Measurements from ENCODE around the gene RARA. TPM values are rescaled to one million over a fixed set of nuclear protein-coding genes. Genes with fewer than 3 reads are reported as not detected.
A peak's percentile ranks its signal among the peaks of the same experiment; 100 is the strongest.

Gene RARA
- total RNA-seq, 1 donor from 2014 or later: 39.4 TPM

GRCh38 chr17:40327735-40328385 lies 18.9 kb downstream of the RARA start:
- DNase-seq (ENCODE audit: low spot score): no peak

DNA sequence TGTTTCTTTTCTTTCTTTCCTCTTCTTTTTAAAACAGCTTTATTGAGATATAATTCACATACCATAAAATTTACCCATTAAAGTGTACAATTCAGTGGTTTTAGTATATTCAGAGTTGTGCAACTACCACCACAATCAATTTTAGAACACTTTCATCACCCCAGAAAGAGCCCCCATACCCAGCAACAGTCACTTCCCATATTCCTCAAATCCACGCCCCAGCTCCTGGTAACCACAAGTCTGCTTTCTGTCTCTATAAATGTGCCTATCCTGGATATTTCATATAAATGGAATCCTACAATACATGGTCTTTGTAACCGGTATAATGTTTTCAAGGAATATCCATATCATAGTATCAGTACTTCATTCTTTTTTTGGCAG lies 19.4 kb downstream of the RARA start:
- no peak for DNase-seq (ENCODE audit: low spot score)

DNA sequence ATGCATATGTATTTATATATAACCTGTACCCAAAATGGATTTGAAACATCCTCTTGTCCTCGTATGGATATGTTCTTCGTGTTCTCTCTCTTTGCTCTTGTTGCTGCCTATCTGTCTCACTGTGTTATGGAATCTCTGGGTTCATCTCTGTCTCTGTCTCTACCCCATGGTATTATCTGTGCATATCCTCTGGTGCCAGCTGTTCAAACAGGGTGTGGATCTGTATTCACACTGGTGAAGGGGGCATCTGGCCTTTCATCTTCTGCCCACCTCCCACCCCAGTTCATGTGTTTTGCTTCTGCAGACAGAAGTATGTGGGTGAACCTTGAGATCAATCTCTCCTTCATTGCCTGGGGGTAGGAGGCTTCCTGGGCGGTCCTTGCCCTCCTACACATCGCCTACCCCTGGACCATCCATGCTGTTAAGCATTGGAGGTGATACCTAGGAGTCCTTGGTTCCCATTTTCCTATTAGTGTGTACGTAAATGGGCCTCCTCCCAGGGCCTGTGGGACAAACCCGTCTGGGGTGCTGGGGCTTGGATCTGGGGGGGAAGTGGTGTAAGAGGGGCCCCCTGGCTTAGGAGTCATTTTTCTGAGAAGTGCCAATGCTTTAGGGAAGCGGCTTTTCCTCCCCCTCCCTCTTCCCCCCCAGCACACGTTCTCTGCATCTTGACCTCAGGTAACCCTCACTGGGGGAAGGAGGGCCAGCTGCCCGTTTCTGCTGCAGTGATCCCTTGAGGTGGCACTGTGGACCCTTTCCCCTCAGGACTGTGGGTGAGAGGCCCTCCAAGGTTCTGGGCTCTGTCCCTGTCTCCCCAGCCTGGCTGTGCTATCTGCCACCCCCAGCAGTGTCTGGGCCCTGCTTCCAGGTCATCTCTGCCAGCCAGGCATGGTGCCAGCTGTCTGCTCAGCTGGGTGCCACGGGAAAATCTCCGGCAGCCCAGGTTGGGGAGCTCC lies 21.1 kb downstream of the RARA start:
- no peak for DNase-seq (ENCODE audit: low spot score)

- DNase-seq (ENCODE audit: low spot score): no peak
Observed at GRCh38 chr17:40330850-40331470, 22.0 kb downstream of the RARA start.

GRCh38 chr17:40331743-40332641 lies 23.0 kb downstream of the RARA start:
- DNase-seq (ENCODE audit: low spot score): peak; percentile 65

- DNase-seq (ENCODE audit: low spot score): no peak
Observed at GRCh38 chr17:40333781-40334448, 24.9 kb downstream of the RARA start.

DNA sequence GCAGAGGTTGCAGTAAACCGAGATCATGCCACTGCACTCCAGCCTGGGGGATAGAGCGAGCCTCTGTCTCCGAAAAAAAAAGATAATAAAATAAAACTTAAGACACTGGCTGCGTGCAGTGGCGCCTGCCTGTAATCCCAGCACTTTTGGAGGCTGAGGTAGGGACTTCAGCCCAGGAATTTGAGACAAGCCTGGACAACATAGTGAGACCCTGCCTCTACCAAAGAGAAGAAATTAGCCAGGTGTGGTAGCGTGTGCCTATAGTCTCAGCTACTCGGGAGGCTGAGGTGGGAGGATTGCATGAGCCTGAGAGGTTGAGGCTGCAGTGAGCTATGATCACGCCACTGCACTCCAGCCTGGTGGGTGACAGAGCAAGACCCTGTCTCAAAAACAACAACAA lies 26.6 kb downstream of the RARA start:
- no peak for DNase-seq (ENCODE audit: low spot score)

DNA sequence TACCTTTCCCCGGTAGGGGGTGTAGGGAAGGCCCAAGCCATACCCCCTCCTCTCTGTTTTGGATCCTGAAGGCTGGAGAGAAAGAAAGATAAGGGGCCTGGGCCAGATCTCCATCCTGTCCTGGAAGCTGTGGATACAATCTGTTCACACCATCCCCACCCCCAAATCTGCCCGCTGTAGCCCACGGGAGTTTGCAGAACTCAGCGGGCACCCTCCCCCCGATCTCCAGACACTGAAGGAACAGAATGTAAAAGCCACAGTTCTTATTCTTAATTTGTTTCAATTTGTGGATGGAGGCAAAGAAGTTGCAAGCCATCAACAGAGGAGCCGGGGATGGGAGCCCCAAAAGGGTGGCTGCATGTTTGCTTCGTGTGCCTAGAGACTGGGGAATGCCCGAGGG lies 28.4 kb downstream of the RARA start:
- no peak for DNase-seq (ENCODE audit: low spot score)

DNA sequence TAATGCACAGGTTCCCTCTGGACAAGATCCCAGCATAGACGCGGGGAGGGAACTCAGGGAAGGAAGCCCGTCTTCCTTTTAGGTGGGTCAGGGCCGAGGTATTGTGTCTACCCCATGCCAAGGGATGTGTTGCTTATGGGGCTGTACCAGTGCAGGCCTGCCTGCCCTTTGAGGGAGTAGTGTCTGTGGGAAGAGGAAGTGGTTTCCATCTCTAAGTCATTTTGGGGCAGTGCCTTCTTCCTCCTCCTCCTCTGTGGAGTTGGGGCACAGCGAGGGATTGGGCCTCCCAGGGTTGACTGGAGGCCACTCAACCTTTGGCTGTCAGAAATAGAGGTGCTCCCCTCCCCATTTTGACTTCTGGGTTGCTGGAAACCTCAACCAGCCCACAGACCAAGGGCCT lies 29.1 kb downstream of the RARA start:
- no peak for DNase-seq (ENCODE audit: low spot score)

DNA sequence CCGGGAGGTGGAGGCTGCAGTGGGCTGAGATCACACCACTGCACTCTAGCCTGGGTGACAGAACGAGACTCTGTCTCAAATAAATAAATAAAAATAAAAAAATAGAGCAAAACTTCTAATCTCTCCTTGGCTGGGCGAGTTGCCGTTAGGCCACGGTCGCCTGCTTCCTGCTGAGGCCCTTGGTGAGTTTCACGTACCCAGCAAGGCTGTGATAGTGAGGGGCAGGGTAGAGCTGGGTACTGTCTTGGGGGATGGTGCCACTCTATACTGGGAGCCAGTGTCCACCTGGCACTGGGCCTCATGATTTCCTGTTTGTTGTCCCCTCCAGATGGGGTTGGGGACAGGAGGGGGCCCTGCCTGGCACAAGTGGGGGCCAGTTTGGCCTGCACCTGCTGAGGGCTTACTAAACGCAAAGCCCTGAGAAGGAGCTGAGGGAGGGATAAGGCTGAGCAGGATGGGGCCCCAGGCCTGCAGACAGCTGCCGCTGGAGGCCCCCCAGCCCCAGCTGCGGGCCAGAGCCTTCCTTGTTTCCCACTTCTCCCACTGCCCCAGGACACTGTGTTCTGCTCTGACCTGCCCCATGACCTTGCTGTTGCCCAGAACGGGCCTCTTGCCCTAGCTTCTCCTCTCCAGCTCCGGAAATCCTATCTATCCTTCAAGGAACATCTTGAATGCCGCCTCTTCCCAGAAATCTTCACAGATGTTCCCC lies 30.1 kb downstream of the RARA start:
- no peak for DNase-seq (ENCODE audit: low spot score)

DNA sequence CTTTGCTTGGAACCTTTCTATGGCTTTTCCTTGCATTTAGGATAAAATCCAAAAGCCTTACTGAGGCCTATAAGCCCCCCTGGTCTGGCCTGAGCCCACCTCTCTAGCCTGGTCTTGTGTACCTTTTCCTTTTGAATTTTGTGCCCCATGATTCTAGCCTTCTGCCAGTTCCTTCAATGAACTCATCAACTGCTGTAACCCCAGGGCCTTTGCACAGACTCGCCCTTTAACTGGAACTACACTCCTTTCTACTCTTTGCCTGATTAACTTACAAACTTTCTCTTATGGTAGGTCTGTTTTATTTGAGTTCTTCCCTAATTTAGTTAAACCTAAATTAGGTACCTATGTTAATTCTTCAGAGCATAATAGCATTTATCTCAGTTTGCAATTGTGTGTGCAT lies 31.3 kb downstream of the RARA start:
- no peak for DNase-seq (ENCODE audit: low spot score)

- peak; percentile 91 for DNase-seq (ENCODE audit: low spot score)
Observed at GRCh38 chr17:40340880-40341807, 32.2 kb downstream of the RARA start.

GRCh38 chr17:40341808-40342503 lies 33.0 kb downstream of the RARA start:
- peak; percentile 72 for DNase-seq (ENCODE audit: low spot score)

- no peak for DNase-seq (ENCODE audit: low spot score)
Observed at GRCh38 chr17:40342504-40343218, 33.7 kb downstream of the RARA start.

- DNase-seq (ENCODE audit: low spot score): no peak
Observed at GRCh38 chr17:40343219-40344119, 34.5 kb downstream of the RARA start.

- no peak for DNase-seq (ENCODE audit: low spot score)
Observed at GRCh38 chr17:40344421-40345160, 35.6 kb downstream of the RARA start.
